ENCODE measurements around the gene SLC2A4RG. TPM values are rescaled to one million over a fixed set of nuclear protein-coding genes. Genes with fewer than 3 reads are reported as not detected.

The SLC2A4RG gene
- total and polyA plus RNA-seq, 10 donors: 27.5 to 107 (median 64.3) TPM

GRCh38 chr20:63703471-63703975 lies 36.1 kb upstream of the SLC2A4RG start:
- H3K27ac ChIP-seq: peak overlapping the region in 3 of 8 donors; percentile 14 to 95 (median 91)

DNA sequence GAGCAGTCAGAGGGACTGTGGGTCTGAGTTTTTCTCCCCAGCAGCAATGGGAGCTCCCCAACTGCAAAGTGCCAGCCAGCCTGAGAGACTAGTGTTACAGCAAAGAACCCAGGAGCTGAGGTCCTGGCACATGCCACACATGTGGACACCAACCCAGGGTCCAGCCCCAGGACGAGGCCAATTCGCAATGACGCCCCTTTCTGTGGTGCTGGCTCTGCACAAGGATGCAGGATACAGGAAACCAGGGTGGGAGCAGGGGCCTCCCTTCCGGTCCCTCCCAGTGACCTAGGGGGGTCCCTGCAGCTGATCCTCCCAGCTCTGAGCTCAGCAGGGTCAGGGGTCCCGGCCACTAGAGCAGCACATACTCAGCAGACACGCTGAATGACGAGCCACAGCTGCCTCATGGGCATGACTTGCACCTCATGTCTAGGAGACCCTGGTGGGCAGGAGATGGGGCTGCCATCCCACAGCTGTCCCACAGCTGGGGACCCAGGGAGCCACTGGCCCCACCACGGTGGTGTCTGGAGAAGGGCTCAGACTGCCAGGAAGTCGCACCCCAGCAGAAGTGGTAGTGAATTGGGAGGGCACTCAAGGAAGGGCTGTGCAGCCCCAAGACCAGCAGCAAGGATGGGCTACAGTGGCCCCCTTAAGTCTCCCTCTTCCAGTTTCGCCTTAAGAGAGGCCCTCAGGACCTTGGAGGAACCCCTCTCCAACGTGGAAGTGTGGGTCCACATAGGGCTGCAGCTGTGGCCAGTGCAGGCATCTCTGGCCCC lies 35.4 kb upstream of the SLC2A4RG start:
- H3K4me3 ChIP-seq: no peak overlapping the region
- WGBS, 5 donors: 86 to 96% (median 89%) methylated on average over 6 to 11 of the region's 11 CpGs
- peaks cover 0 to 79% (median 41%) of the 10 kb centered on the region in 6 donors for H3K36me3 ChIP-seq
- intact Hi-C loops (cut with DNase I; ENCODE audit: low total_unique reads): loop anchor here (10.0 kb wide), 1 partner anchor 161 kb away; the partner anchor contains the start of genes ABHD16B and TPD52L2
- H3K27ac ChIP-seq: peak overlapping the region in 4 of 8 donors; percentile 14 to 95 (median 92)
- TF ChIP-seq POLR2AphosphoS5 (IDR thresholded peaks at IDR 0.05) (no peak), POLR2A (IDR thresholded peaks at IDR 0.05) (no peak), CTCF (IDR thresholded peaks at IDR 0.05 in 8 of 11, conservative IDR thresholded peaks at IDR 0.05 in 3 of 11) (no peak)
- no peaks in the 10 kb centered on the region for H3K27me3 ChIP-seq (replicated peaks in 1 of 7)
- DNase-seq: peak; percentile 66
- peaks cover 23 to 87% (median 60%) of the 10 kb centered on the region in 6 donors for H3K4me1 ChIP-seq
- no peaks in the 10 kb centered on the region for H3K9me3 ChIP-seq

More at GRCh38 chr20:63703471-63703975, 36.1 kb upstream of the SLC2A4RG start:
- no peaks in the 10 kb centered on the region for H3K27me3 ChIP-seq (replicated peaks in 1 of 7)
- WGBS, 5 donors: 84 to 95% (median 91%) methylated on average over 12 to 15 of the region's 15 CpGs
- no peak overlapping the region for H3K4me3 ChIP-seq
- H3K9me3 ChIP-seq: no peaks in the 10 kb centered on the region
- peaks cover 21 to 87% (median 60%) of the 10 kb centered on the region in 6 donors for H3K4me1 ChIP-seq
- TF ChIP-seq CTCF (IDR thresholded peaks at IDR 0.05 in 8 of 11, conservative IDR thresholded peaks at IDR 0.05 in 3 of 11): no peak
- peak in 1 of 3 donors; percentile 66 for TF ChIP-seq POLR2AphosphoS5 (IDR thresholded peaks at IDR 0.05)
- peaks cover 0 to 74% (median 40%) of the 10 kb centered on the region in 6 donors for H3K36me3 ChIP-seq
- peak; percentile 75 for DNase-seq
- intact Hi-C loops (cut with DNase I; ENCODE audit: low total_unique reads): loop anchor here (10.0 kb wide), 1 partner anchor 161 kb away; the partner anchor contains the start of genes ABHD16B and TPD52L2

DNA sequence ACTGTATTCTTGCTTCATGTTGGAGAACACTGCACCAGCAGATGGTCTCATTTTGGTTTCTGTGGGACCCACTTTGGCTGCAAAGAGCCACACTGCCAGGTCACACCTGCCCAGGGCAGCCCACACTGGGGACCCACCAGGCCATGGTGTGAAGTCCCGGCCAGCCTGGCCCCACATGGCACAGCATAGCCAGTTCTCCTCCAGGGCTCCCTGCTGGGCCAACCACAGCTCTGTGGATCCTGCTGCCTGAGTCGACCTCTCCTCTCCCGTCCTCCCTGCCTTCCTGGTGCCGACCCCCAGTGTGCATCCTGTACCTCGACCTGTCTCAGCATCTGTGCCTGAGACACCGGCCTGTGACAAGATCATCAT lies 34.8 kb upstream of the SLC2A4RG start:
- peaks cover 26 to 87% (median 60%) of the 10 kb centered on the region in 6 donors for H3K4me1 ChIP-seq
- intact Hi-C loops (cut with DNase I; ENCODE audit: low total_unique reads): loop anchor here (10.0 kb wide), 1 partner anchor 160 kb away; the partner anchor contains the start of genes ABHD16B and TPD52L2
- peak overlapping the region in 3 of 8 donors; percentile 91 to 95 (median 92) for H3K27ac ChIP-seq
- H3K9me3 ChIP-seq: no peaks in the 10 kb centered on the region
- H3K4me3 ChIP-seq: no peak overlapping the region
- peak; percentile 75 for DNase-seq
- TF ChIP-seq CTCF (IDR thresholded peaks at IDR 0.05 in 8 of 11, conservative IDR thresholded peaks at IDR 0.05 in 3 of 11): no peak
- TF ChIP-seq POLR2AphosphoS5 (IDR thresholded peaks at IDR 0.05): peak in 1 of 3 donors; percentile 12
- 80 to 97% (median 85%) methylated on average over 5 to 6 of the region's 6 CpGs for WGBS, 5 donors
- peaks cover 0 to 79% (median 43%) of the 10 kb centered on the region in 6 donors for H3K36me3 ChIP-seq
- H3K27me3 ChIP-seq (replicated peaks in 1 of 7): no peaks in the 10 kb centered on the region

All from spleen (tissue), 11 donors.